HepG2 (cell line): Measurements from ENCODE around the gene CHIC2. TPM values are rescaled to one million over a fixed set of nuclear protein-coding genes. Genes with fewer than 3 reads are reported as not detected.

Source experiments
- ATAC-seq: fragments of 200-7000 bp; cut with Tn5 transposase; 3 replicates; pipeline ENCODE4 v1.9.1; 2020; ENCODE audit warnings: mild to moderate bottlenecking, moderate library complexity
- BruUV-seq: library from RNA; stranded (reverse); fragments of 400-500 nt; replicated peaks from 2 replicates; lab custom pipeline; 2021; lab: Mats Ljungman, UMichigan
- CTCF ChIA-PET: fragments of 300-600 bp; formaldehyde crosslinking; extraction: SDS; loops from one replicate; lab custom pipeline; 2021; ENCODE audit warnings: low total read pairs, inconsistent platforms, low intra/inter-chr PET ratio; lab: Yijun Ruan, JAX
- POLR2A ChIA-PET: fragments of 350-600 bp; sonication (Branson Sonifier 250); formaldehyde crosslinking; loops from one replicate; lab custom pipeline; 2020; ENCODE audit warnings: antibody characterized with exemption, inconsistent platforms; lab: Yijun Ruan, JAX
- DNase-seq: peaks from one replicate; pipeline ENCODE4 v3.0.0-alpha.2; 2015; ENCODE audit warnings: low spot score
- FAIRE-seq: peaks from 3 replicates; lab custom pipeline; 2011; peaks lifted over from hg19 to GRCh38; lab: Jason Lieb, UNC
- H2AFZ ChIP-seq: one replicate; pipeline ENCODE4 v1.6.1; 2011; ENCODE audit warnings: low read length, inconsistent platforms
- H3K27ac ChIP-seq: fragments of 300-600 bp; 3 replicates; pipeline ENCODE4 v1.8.0; 2011; ENCODE audit warnings: mixed run types, mild to moderate bottlenecking, mixed read lengths, low read length, inconsistent platforms; ENCODE audit not compliant: insufficient read depth; ENCODE audit errors: extremely low read length
- H3K27me3 ChIP-seq, 2 experiments: fragments of 200-600 bp in 1 of 2; 2 replicates in 1 of 2; 3 replicates in 1 of 2; pipeline versions ENCODE4 v1.6.0 to v1.8.0; 2011; ENCODE audit warnings: low read length in 2 of 2, mild to moderate bottlenecking in 2 of 2, moderate library complexity in 2 of 2, inconsistent platforms in 1 of 2; ENCODE audit not compliant: insufficient read depth in 2 of 2, control insufficient read depth in 1 of 2
- H3K36me3 ChIP-seq, 2 experiments: fragments of 200-600 bp in 1 of 2; replicated peaks in 1 of 2; 2 replicates in 1 of 2; 3 replicates in 1 of 2; pipeline versions ENCODE4 v1.5.1 to v1.8.0; 2011; ENCODE audit warnings: low read length in 2 of 2, inconsistent platforms in 1 of 2; ENCODE audit not compliant: insufficient read depth in 2 of 2, control insufficient read depth in 1 of 2
- H3K4me1 ChIP-seq: 2 replicates; pipeline ENCODE4 v1.5.1; 2012; ENCODE audit warnings: low read length, inconsistent platforms; ENCODE audit not compliant: insufficient read depth
- H3K4me2 ChIP-seq: 2 replicates; pipeline ENCODE4 v1.6.0; 2011; ENCODE audit warnings: low read depth, low read length, inconsistent platforms
- H3K4me3 ChIP-seq, 3 experiments: fragments of 200-600 bp in 1 of 3; sonication (generic), shearing (Covaris generic) in 1 of 3; replicated peaks in 1 of 3; 2 replicates each; pipeline ENCODE4 v1.5.1; 2011 to 2016; ENCODE audit warnings: low read length in 3 of 3, inconsistent platforms in 2 of 3, low read depth in 2 of 3, mild to moderate bottlenecking in 2 of 3, control low read depth in 1 of 3, mixed read lengths in 1 of 3; ENCODE audit not compliant: insufficient read depth in 1 of 3
- H3K79me2 ChIP-seq: one replicate; pipeline ENCODE4 v1.6.1; 2011; ENCODE audit warnings: low read length, inconsistent platforms; ENCODE audit not compliant: insufficient read depth
- H3K9ac ChIP-seq: 2 replicates; pipeline ENCODE4 v1.6.0; 2011; ENCODE audit warnings: mild to moderate bottlenecking, low read depth, low read length, inconsistent platforms; ENCODE audit not compliant: insufficient read depth
- H3K9me3 ChIP-seq: 2 replicates; pipeline ENCODE4 v1.5.1; 2012; ENCODE audit warnings: mild to moderate bottlenecking, low read length
- H4K20me1 ChIP-seq: 2 replicates; pipeline ENCODE4 v1.6.0; 2011; ENCODE audit warnings: inconsistent platforms, mild to moderate bottlenecking, low read length, moderate library complexity; ENCODE audit not compliant: insufficient read depth
- CCAR2 ChIP-seq: fragments of 200-400 bp; formaldehyde crosslinking; optimal IDR thresholded peaks from 2 replicates; pipeline ENCODE3; 2018; ENCODE audit warnings: low read depth, mild to moderate bottlenecking, low read length, moderate library complexity
- CCDC6 ChIP-seq: sonication (generic); formaldehyde crosslinking; IDR thresholded peaks from 2 replicates; pipeline ENCODE4 v1.8.1; 2022; ENCODE audit warnings: mild to moderate bottlenecking, missing genetic modification reagents, moderate library complexity
- CSRNP2 ChIP-seq: sonication (generic); formaldehyde crosslinking; conservative IDR thresholded peaks from 2 replicates; pipeline ENCODE4 v1.8.0; 2022; ENCODE audit warnings: low read depth, missing genetic modification reagents
- HHEX ChIP-seq: IDR thresholded peaks from 2 replicates; pipeline ENCODE4 v1.6.1; 2016; ENCODE audit warnings: control low read depth
- HMGXB3 ChIP-seq: sonication (generic); formaldehyde crosslinking; IDR thresholded peaks from 2 replicates; pipeline ENCODE4 v1.4.0; 2020; ENCODE audit warnings: missing genetic modification reagents, borderline replicate concordance
- KLF6 ChIP-seq: IDR thresholded peaks from 2 replicates; pipeline ENCODE4 v1.8.0; 2016; ENCODE audit warnings: missing biosample characterization, missing genetic modification reagents
- MIER2 ChIP-seq: IDR thresholded peaks from 2 replicates; pipeline ENCODE4 v1.6.1; 2016; ENCODE audit warnings: missing biosample characterization, missing genetic modification reagents
- NCOA5 ChIP-seq: sonication (generic); formaldehyde crosslinking; IDR thresholded peaks from 2 replicates; pipeline ENCODE4 v1.4.0; 2020; ENCODE audit warnings: missing genetic modification reagents
- PHF5A ChIP-seq: IDR thresholded peaks from one replicate; pipeline ENCODE4 v1.6.1; 2018; ENCODE audit warnings: low read depth, missing genetic modification reagents; ENCODE audit not compliant: unreplicated experiment
- SRSF4 ChIP-seq: fragments of 200-400 bp; formaldehyde crosslinking; IDR thresholded peaks from one replicate; pipeline ENCODE4 v1.6.1; 2018; ENCODE audit warnings: mild to moderate bottlenecking, low read depth, low read length, moderate library complexity; ENCODE audit not compliant: poor library complexity, severe bottlenecking
- ZFP36 ChIP-seq: fragments of 150-350 bp; IDR thresholded peaks from 2 replicates; pipeline ENCODE4 v1.6.1; 2018; ENCODE audit warnings: borderline replicate concordance, low read length, low read depth; ENCODE audit not compliant: partially characterized antibody
- ZFP91 ChIP-seq: sonication (generic); formaldehyde crosslinking; IDR thresholded peaks from 2 replicates; pipeline ENCODE4 v1.9.0; 2022; ENCODE audit warnings: missing genetic modification reagents, mild to moderate bottlenecking, borderline replicate concordance
- ZKSCAN1 ChIP-seq: fragments of 150-350 bp; IDR thresholded peaks from 2 replicates; pipeline ENCODE4 v1.6.1; 2014; ENCODE audit warnings: low read length
- ZNF569 ChIP-seq: sonication (generic); formaldehyde crosslinking; IDR thresholded peaks from 2 replicates; pipeline ENCODE4 v1.5.0; 2020; ENCODE audit warnings: mild to moderate bottlenecking, missing genetic modification reagents, moderate library complexity, borderline replicate concordance
- ZNF619 ChIP-seq: sonication (generic); formaldehyde crosslinking; IDR thresholded peaks from 2 replicates; pipeline ENCODE4 v1.4.0; 2020; ENCODE audit warnings: mild to moderate bottlenecking, missing genetic modification reagents
- in situ Hi-C: cut with HindIII; loops from 2 replicates; pipeline ENCODE4 v1.10.0; 2017; ENCODE audit warnings: low pct_unique_long_range_greater_than_20kb; ENCODE audit not compliant: extremely low pct_ligation_motif_present
- intact Hi-C: fragments of 100-400 bp; cut with micrococcal nuclease; formaldehyde crosslinking; loops from one replicate; pipeline ENCODE4 v1.10.0; 2022; ENCODE audit not compliant: unreplicated experiment
- polyA plus RNA-seq, 8 experiments: library from polyadenylated mRNA; depleted of rRNA in 3 of 8; stranded (reverse) in 7 of 8; unstranded in 1 of 8; fragments of >200 nt; fragmentation: Illumina TruSeq in 4 of 8; extraction: Trizol in 4 of 8; gene quantifications; 2 replicates each; pipeline versions ENCODE4 v1.2.1 to v1.2.3, GENCODE V29; 2011 to 2016; ENCODE audit warnings: low read depth in 4 of 8, missing spikeins in 1 of 8, mixed read lengths in 1 of 8; ENCODE audit not compliant: insufficient read depth in 1 of 8
- total RNA-seq, 5 experiments: library from RNA; depleted of rRNA; stranded (reverse); fragments of >200 nt; fragmentation: Illumina TruSeq; extraction: Trizol; gene quantifications; 2 replicates each; pipeline ENCODE4 v1.2.3, GENCODE V29; 2016; ENCODE audit warnings: low read depth in 1 of 5
- TF ChIP-seq, protein P1 (sequence below): IDR thresholded peaks from 2 replicates; pipeline ENCODE4 v1.6.1; 2012; ENCODE audit warnings: inconsistent platforms

CHIC2 gene
- total and polyA plus RNA-seq, 2 of the 13 experiments (the other 11 are each of a cell fraction or from before 2014, with no cell fraction given) = 10.0 to 17.2 TPM

DNA sequence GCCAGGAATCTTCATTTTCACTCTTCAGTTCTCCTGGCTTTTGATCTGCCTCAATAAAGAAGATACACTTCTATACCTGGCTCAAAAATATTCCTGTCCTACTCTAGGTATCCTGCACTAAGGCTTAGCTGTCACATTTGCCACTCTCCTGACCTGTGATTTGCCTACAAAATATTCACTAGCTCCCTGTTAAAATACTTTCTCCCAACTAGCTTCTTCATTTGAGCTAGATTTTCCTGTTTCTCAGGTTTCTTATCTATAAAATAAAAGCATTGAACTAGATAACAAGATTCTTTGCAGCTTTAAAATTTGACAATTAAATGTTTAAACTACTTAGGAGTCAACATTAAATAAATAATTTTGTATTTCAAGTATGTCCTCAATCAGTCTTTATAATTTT is 53.2 kb downstream of the CHIC2 start:
- CTCF ChIA-PET = no interaction called here
- intact Hi-C loops = no loop called here

More for the DNA sequence above, 53.2 kb downstream of the CHIC2 start:
- Histone ChIP-seq H2AFZ (no peak overlapping the region), H3K27me3 (no peaks in the 10 kb centered on the region), H3K79me2 (no peaks in the 10 kb centered on the region), H3K9me3 (no peaks in the 10 kb centered on the region), H3K4me3 (no peak overlapping the region), H3K4me2 (no peak overlapping the region), H3K36me3 (peaks cover 2 to 14% of the 10 kb centered on the region in 2 experiments; a peak in 2 of 5 replicates), H4K20me1 (peaks cover 15% of the 10 kb centered on the region), H3K9ac (no peak overlapping the region), H3K4me1 (peaks cover 23% of the 10 kb centered on the region), H3K27ac (no peak overlapping the region)
- FAIRE-seq = no peak
- TF ChIP-seq ZNF569 (CRISPR knock-in tag) (no peak), ZKSCAN1 (no peak), HHEX (CRISPR knock-in tag) (no peak), MIER2 (CRISPR knock-in tag) (no peak), SRSF4 (no peak), HMGXB3 (CRISPR knock-in tag) (no peak), KLF6 (CRISPR knock-in tag) (no peak), ZFP91 (CRISPR knock-in tag) (no peak), CCDC6 (CRISPR knock-in tag) (no peak), ZNF619 (no peak), ZFP36 (no peak), CSRNP2 (no peak), PHF5A (no peak), NCOA5 (no peak), CCAR2 (no peak)
- TF ChIP-seq, protein P1, sequence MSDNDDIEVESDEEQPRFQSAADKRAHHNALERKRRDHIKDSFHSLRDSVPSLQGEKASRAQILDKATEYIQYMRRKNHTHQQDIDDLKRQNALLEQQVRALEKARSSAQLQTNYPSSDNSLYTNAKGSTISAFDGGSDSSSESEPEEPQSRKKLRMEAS = no peak
- DNase-seq = no peak
- ATAC-seq = no peak
- no TSS peak for BruUV-seq
- in situ Hi-C loops = no loop called here
- POLR2A ChIA-PET = no interaction called here
